Pons (tissue), 1 donor: ENCODE results near the gene BDH1.

Experiments
- DNase-seq: peaks from one replicate; pipeline ENCODE4 v3.0.0-alpha.2; 2016; ENCODE audit warnings: low spot score

BDH1 gene

DNA sequence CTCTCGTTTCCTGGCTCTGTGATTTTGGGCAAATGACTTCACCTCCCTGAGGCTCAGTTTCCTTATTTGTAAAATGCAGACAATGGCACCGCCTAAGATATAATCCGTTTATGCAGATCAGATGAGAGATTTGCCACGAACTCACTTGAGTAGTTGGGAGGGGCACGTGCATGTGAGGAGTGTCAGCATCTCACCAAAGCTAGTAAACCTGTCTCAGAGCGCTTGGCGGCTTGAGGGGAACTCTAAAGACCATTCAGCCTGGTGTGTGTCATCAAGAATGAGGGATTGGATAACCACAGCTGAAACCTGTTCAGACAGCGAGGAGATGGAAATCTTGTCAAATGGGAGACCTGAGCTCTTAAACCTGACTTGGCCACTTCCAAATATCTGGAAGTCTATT lies 48.7 kb downstream of the BDH1 start:
- no peak for DNase-seq

GRCh38 chr3:197505796-197506548 lies 49.8 kb downstream of the BDH1 start:
- DNase-seq, result no peak

DNA sequence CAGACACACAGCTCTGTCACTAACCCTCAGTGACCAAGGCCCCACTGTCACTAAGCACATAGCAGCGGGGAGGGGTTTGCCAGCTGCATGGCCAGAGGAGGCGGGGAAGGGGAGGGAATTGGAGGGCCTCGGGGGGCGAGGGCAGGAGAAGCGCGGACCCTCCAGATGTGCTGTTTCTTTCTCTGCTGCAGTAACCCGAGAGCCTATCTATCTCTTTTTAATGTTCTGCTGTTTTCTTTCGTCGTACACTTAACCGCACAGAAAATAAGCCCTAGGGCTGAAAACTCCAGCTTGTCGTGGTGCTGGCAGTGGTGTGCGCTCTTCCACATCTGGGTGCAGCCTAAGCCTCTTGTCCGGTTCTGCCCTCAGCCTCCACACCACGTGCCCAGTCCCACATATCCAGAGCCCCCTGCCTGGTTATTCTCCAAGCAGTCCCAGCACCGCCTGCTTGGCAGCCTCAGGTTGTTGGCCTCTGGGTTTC lies 51.1 kb downstream of the BDH1 start:
- DNase-seq, result peak; percentile 42

DNA sequence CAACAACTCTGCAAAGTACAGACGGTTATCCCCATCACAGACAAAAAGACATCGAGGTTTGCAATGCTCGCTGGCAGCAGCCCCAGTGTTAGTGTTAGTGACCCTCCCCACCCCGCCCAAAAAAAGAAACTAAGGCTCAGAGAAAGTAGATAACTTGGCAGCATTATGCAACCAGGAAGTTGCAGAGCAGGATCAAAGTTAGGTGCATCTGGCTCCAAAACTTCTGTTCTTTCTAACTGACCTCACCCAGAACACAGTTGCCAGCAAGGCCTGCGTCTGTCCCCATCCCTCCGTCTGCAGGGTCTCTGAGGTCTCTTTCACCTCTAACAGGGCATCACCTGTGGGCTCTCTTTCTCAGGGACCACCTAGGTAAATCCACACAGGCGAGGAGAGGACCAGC lies 51.5 kb downstream of the BDH1 start:
- DNase-seq, result no peak

- no peak for DNase-seq
Observed at GRCh38 chr3:197503652-197504051, 52.1 kb downstream of the BDH1 start.

DNA sequence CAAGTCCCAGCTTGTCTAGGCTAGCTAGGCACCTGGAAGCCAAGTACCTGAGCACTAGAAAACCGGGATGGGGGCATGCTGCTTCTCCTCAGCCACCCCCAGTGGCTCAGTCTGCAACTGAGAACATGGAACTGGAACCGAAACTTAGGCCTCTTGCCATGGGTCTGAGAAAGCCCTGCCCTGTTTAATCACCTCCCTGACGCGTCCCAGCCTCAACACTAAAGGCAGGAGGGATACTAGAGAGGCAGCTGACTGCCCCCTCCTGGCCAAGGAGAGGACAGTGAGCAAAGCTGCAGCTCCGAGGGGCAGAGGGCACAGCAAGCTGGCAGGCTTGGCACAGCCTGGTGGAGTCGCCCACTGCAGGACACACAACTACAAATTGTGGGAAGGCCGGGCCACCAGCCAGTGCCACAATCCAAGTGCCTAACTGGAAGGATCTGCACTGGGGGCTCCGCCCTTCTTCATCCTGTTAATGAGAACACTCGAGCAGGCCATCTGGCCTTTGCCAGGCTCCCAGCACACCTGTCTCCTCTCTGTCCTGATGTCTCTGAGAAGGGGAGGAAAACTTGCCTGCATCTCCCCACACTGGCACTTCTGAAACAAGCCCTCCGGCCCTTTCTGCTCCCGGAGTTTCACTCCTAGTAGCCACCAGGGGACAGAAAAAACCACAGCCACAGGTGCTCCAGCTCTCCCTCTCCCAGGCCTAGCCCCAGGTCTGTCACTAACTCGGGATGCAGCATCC lies 53.7 kb downstream of the BDH1 start:
- peak; percentile 73 for DNase-seq

- peak; percentile 19 for DNase-seq
Observed at GRCh38 chr3:197501496-197501878, 54.3 kb downstream of the BDH1 start.

DNA sequence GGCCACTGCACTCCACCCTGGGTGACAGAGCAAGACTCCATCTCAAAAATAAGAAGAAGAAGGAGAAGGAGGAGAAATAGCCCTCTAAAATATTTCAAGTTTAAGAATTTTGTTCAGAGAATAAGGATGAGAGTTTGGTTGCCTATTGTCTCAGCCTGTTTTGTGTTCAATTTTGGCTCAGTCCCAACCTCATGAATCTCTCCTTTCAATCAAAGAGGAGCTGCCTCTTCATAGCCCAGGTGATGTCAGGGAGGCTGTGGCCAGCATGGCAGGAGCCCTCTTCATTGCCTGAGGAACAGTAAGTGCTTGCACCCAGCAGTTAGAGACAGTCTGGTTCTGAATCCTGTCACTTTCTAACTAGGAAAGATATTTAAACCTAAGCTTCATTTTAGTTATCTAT lies 55.0 kb downstream of the BDH1 start:
- DNase-seq, result no peak

DNA sequence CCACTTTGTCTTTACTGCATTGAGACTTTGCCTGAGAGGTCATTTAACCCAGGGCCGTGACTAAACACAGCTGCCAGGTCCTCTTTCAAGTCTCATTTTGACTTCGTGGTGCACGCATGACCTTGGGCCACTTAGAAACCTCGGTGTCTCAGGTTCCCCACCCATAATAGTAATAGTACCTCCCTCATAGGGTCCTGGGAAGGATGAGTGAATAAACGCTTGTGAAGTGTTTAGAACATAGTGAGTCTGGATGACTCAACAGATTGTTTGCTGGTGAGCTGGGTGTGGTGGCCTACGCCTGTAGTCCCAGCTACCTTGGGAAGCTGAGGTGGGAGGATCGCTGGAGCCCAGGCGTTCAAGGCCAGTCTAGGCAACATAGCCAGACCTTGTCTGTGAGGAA lies 56.3 kb downstream of the BDH1 start:
- DNase-seq, result no peak

- no peak for DNase-seq
Observed at GRCh38 chr3:197498499-197499241, 57.1 kb downstream of the BDH1 start.

DNA sequence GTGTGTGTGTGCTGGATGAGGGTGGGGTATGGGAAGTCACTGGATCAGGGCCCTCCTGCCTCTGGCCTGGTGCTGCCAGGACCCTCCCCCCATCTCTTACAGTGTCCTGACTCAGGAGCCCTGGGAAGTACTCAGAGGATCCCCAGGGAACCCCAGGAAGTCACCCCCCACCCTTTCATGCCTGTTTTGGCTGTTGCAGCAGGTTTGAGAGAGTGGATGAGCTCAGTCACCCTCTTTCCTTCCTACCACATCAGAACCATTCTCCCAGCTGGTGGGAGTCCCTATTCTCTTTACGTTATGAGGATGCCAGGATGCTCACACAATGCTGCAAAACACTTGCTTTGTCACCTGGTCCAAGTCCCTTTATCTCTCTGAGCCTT lies 59.0 kb downstream of the BDH1 start:
- DNase-seq, result no peak

GRCh38 chr3:197495999-197496745 lies 59.6 kb downstream of the BDH1 start:
- DNase-seq, result peak; percentile 44

DNA sequence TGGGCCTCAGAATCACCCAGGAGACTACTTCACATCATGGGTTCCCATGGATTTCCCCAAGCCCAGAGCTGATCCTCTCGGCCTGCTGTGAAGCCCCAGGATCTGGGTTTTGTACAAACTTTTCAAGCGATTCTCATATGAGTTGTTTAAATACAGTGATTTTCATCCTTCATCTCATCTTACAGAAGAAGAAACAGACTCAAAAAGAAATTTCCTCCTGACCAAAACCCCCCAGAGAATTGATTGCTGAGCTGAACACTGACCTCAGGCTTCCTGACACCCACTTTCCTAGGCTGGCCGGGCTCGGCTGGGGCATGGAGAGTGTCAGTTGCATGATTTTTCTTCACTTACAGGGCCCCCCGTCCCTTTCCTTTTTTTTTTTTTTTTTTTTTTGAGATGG lies 60.3 kb downstream of the BDH1 start:
- no peak for DNase-seq

DNA sequence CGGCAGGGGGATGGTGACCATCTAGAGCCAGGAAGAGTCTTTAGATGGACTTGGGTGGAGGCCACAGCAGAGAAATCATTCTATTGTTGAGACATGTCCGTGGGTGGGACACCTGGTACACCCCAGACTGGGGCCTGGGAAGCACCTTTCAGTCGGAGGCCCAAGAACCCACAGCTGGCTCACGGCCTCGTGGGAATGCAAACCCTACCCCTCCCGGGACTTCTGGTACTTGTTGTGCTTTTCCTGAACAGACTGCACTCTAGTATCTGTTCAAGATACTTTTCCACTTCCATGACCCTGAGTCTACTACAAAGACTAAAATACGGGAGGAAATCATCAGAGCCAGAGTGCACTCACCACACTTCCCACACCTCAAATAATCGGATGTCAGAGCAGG lies 60.7 kb downstream of the BDH1 start:
- no peak for DNase-seq

- no peak for DNase-seq
Observed at GRCh38 chr3:197494366-197495058, 61.3 kb downstream of the BDH1 start.

DNA sequence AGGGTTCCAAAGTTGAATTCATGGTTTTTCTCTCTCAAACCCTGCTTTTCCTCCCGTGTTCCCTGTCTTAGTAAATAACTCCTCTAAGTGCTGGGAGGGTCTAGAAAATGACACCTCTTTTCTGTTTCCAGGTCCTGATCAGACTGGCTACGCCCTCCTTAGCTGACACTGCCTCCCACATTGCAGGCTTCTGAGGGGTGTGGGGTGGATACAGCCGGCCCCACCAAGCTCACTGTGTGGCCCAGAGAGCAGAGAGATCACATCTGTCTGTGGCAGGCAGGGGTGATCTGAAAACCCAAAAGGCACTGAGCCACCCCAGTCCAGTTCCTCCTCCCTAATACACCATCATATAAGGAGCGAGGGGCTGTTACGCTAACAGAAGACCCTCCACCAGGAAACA lies 62.7 kb downstream of the BDH1 start:
- DNase-seq, result no peak

DNA sequence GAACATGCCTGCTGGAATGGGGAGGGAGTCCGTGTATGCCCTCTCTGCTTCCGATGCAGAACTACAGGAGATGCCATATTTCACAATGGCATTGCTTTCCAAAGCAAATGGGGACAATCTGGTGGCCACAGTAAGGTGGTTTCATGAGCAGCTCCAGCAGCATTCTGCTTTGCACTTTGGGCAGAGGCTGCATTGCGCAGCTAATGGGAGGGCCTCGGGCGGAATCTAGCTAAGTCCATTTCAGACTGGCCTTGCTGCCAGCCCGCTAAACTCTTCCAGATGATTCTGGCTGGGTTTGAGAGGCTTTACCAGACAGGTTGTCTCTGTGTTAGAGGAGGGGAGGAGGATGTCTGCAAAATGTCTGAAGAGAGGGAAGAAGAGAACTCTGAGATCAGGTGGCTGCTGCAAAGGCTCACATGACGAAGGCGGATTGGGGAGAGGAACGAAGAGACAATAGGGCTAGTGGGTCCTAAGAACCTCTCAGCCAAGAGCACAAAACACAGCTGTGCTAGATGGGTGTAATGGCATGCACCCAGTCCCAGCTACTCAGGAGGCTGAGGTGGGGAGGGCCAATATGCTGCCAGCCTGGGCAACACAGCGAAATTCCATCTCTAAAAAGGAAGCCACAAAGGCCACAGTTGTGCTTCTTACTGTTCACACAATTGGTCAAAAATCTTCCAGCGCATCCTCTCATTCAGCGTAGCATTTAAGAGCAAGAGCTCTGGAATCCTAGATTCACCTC lies 63.7 kb downstream of the BDH1 start:
- DNase-seq, result no peak

DNA sequence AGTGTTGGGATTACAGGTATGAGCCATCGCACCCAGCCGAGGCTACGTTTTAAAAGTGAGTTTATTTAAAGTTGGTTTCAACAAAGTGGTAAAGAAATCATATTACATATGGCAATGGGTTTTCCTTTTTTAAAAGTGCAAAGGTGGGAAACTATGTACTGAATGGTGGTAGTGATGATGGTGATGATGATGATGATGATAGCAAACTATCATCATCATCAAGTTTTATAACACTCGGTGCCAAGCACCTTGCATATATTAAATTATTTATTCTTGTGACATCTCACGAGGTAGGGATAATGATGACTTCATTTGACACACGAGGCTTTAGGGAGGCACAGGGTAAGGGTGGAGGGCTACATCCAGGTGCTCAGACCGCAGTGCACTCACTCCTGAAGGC lies 64.3 kb downstream of the BDH1 start:
- DNase-seq, result no peak

GRCh38 chr3:197490098-197491058 lies 65.4 kb downstream of the BDH1 start:
- no peak for DNase-seq
